PC-3 (cell line): ENCODE data around the gene LRBA. TPM values are rescaled to one million over a fixed set of nuclear protein-coding genes. Genes with fewer than 3 reads are reported as not detected.

Experiments used
- ATAC-seq: fragments of 200-7000 bp; cut with Tn5 transposase; 2 replicates; pipeline ENCODE4 v1.9.1; 2020; ENCODE audit warnings: mild to moderate bottlenecking, moderate library complexity
- BruUV-seq: library from RNA; stranded (reverse); fragments of 400-500 nt; replicated peaks from 2 replicates; lab custom pipeline; 2021; lab: Mats Ljungman, UMichigan
- CTCF ChIA-PET: fragments of 300-600 bp; sonication (Branson Sonifier 250); formaldehyde crosslinking; loops from one replicate; lab custom pipeline; 2022; ENCODE audit warnings: antibody characterized with exemption; lab: Charles Lee
- POLR2A ChIA-PET: fragments of 300-600 bp; sonication (Branson Sonifier 250); formaldehyde crosslinking; loops from one replicate; lab custom pipeline; 2022; ENCODE audit warnings: antibody characterized with exemption; ENCODE audit not compliant: unreplicated experiment; lab: Charles Lee
- DNase-seq: peaks from one replicate; pipeline ENCODE4 v3.0.0-alpha.2; 2015
- H2AFZ ChIP-seq: fragments of 300-600 bp; sonication (generic); 2 replicates; pipeline ENCODE4 v1.6.0; 2016; ENCODE audit warnings: antibody characterized with exemption, low read length
- H3F3A ChIP-seq: fragments of 300-600 bp; sonication (generic); one replicate; pipeline ENCODE4 v1.6.0; 2017; ENCODE audit warnings: antibody characterized with exemption, low read length, control low read depth, mild to moderate bottlenecking; ENCODE audit not compliant: unreplicated experiment
- H3K27ac ChIP-seq: fragments of 300-600 bp; sonication (generic); 2 replicates; pipeline ENCODE4 v1.5.1; 2016; ENCODE audit warnings: mild to moderate bottlenecking, low read length
- H3K27me3 ChIP-seq: fragments of 300-600 bp; sonication (generic); 2 replicates; pipeline ENCODE4 v1.6.1; 2016; ENCODE audit warnings: low read length, mixed read lengths
- H3K36me3 ChIP-seq: fragments of 300-600 bp; sonication (generic); 2 replicates; pipeline ENCODE4 v1.6.1; 2016; ENCODE audit warnings: low read depth, mixed run types, low read length, mixed read lengths
- H3K4me1 ChIP-seq: fragments of 300-600 bp; sonication (generic); 2 replicates; pipeline ENCODE4 v1.5.1; 2016; ENCODE audit warnings: low read length; ENCODE audit not compliant: insufficient read depth
- H3K4me2 ChIP-seq: fragments of 300-600 bp; sonication (generic); 2 replicates; pipeline ENCODE4 v1.6.0; 2016; ENCODE audit warnings: low read length
- H3K4me3 ChIP-seq: fragments of 300-600 bp; sonication (generic); 2 replicates; pipeline ENCODE4 v1.5.1; 2016; ENCODE audit warnings: mild to moderate bottlenecking, low read length, mixed read lengths
- H3K79me2 ChIP-seq: fragments of 300-600 bp; sonication (generic); 2 replicates; pipeline ENCODE4 v1.6.1; 2017; ENCODE audit warnings: low read length, mixed read lengths
- H3K9ac ChIP-seq: fragments of 300-600 bp; sonication (generic); 2 replicates; pipeline ENCODE4 v1.6.0; 2016; ENCODE audit warnings: mild to moderate bottlenecking, low read length
- H3K9me2 ChIP-seq: fragments of 300-600 bp; sonication (generic); replicated peaks from 2 replicates; pipeline ENCODE4 v1.6.1; 2016; ENCODE audit warnings: mixed run types, low read length, mixed read lengths
- H3K9me3 ChIP-seq: fragments of 300-600 bp; sonication (generic); 2 replicates; pipeline ENCODE4 v1.6.1; 2016; ENCODE audit warnings: low read length, mixed read lengths
- H4K20me1 ChIP-seq: fragments of 300-600 bp; sonication (generic); 2 replicates; pipeline ENCODE4 v1.6.1; 2016; ENCODE audit warnings: low read length, mixed read lengths
- CTCF ChIP-seq: fragments of 300-600 bp; sonication (generic); conservative IDR thresholded peaks from 2 replicates; pipeline ENCODE4 v1.5.1; 2017; ENCODE audit warnings: antibody characterized with exemption, low read depth, mild to moderate bottlenecking, low read length
- EZH2 ChIP-seq: fragments of 300-600 bp; sonication (generic); IDR thresholded peaks from one replicate; pipeline ENCODE4 v1.6.1; 2017; ENCODE audit warnings: antibody characterized with exemption, mild to moderate bottlenecking, low read length; ENCODE audit not compliant: unreplicated experiment
- EZH2phosphoT487 ChIP-seq: fragments of 300-600 bp; sonication (generic); IDR thresholded peaks from 2 replicates; pipeline ENCODE4 v1.6.1; 2018; ENCODE audit warnings: mild to moderate bottlenecking, antibody characterized with exemption, low read length, borderline replicate concordance
- intact Hi-C: fragments of 100-400 bp; cut with micrococcal nuclease; formaldehyde crosslinking; loops from 2 replicates; pipeline ENCODE4 v1.9.0; 2023
- total RNA-seq: library from RNA; depleted of rRNA; stranded (reverse); fragments of >200 nt; gene quantifications from 2 replicates; pipeline ENCODE4 v1.2.3, GENCODE V29; 2014

LRBA gene
- total RNA-seq, 1 experiment from 2014 or later = 40.8 TPM

- BruUV-seq = no TSS peak
- H3K27me3 ChIP-seq = no peaks in the 10 kb centered on the region
- H3K9me3 ChIP-seq = no peaks in the 10 kb centered on the region
- H4K20me1 ChIP-seq = no peaks in the 10 kb centered on the region
- no peak overlapping the region for H3K4me2 ChIP-seq
- no peaks in the 10 kb centered on the region for H3K4me1 ChIP-seq
- no peaks in the 10 kb centered on the region for H3K9me2 ChIP-seq
- ChIA-PET POLR2A (no interaction called here), CTCF (interaction anchor here (0.7 kb wide), 1 partner anchor 113 kb away, joined by 3 read pairs; no protein-coding TSS in a partner anchor)
- H3K79me2 ChIP-seq = no peaks in the 10 kb centered on the region
- ATAC-seq (no peak), DNase-seq (no peak)
- H3K27ac ChIP-seq = no peak overlapping the region
- no peak for TF ChIP-seq EZH2phosphoT487
- no peak overlapping the region for H3K9ac ChIP-seq
- H3F3A ChIP-seq = no peaks in the 10 kb centered on the region
- H2AFZ ChIP-seq = no peak overlapping the region
- intact Hi-C loops = no loop called here
- H3K36me3 ChIP-seq = no peaks in the 10 kb centered on the region
- H3K4me3 ChIP-seq = no peak overlapping the region
These were observed 659.1 kb downstream of the LRBA start for GRCh38 chr4:150355858-150356455.

GRCh38 chr4:150355418-150355817 lies 659.7 kb downstream of the LRBA start:
- Histone ChIP-seq H3K36me3 (no peaks in the 10 kb centered on the region), H3K9me3 (no peaks in the 10 kb centered on the region), H3K4me2 (no peak overlapping the region), H3K79me2 (no peaks in the 10 kb centered on the region), H3K4me1 (no peaks in the 10 kb centered on the region), H3K4me3 (no peak overlapping the region), H3K9me2 (no peaks in the 10 kb centered on the region), H3F3A (no peaks in the 10 kb centered on the region), H2AFZ (no peak overlapping the region), H3K27ac (no peak overlapping the region), H3K9ac (no peak overlapping the region), H4K20me1 (no peaks in the 10 kb centered on the region), H3K27me3 (no peaks in the 10 kb centered on the region)
- no peak for ATAC-seq
- TF ChIP-seq CTCF (no peak), EZH2 (no peak), EZH2phosphoT487 (no peak)
- no peak for DNase-seq
- POLR2A ChIA-PET = no interaction called here
- intact Hi-C loops = no loop called here
- no TSS peak for BruUV-seq
- CTCF ChIA-PET = interaction anchor here (0.7 kb wide), 1 partner anchor 112 kb away, joined by 3 read pairs; no protein-coding TSS in a partner anchor

GRCh38 chr4:150354214-150354796 lies 660.8 kb downstream of the LRBA start:
- intact Hi-C loops = no loop called here
- POLR2A ChIA-PET = no interaction called here
- no TSS peak for BruUV-seq
- Histone ChIP-seq H3K36me3 (no peaks in the 10 kb centered on the region), H3K4me3 (no peak overlapping the region), H3K9me2 (no peaks in the 10 kb centered on the region), H2AFZ (no peak overlapping the region), H3K4me1 (no peaks in the 10 kb centered on the region), H4K20me1 (no peaks in the 10 kb centered on the region), H3K27ac (no peak overlapping the region), H3F3A (no peaks in the 10 kb centered on the region), H3K9me3 (no peaks in the 10 kb centered on the region), H3K79me2 (no peaks in the 10 kb centered on the region), H3K27me3 (no peaks in the 10 kb centered on the region), H3K4me2 (no peak overlapping the region), H3K9ac (no peak overlapping the region)
- no peak for TF ChIP-seq EZH2
- no peak for TF ChIP-seq EZH2phosphoT487
- TF ChIP-seq CTCF = no peak
- ATAC-seq = no peak
- CTCF ChIA-PET = no interaction called here
- DNase-seq = no peak
